Keratinocyte (primary cell): ENCODE data around the gene MACF1. TPM values are rescaled to one million over a fixed set of nuclear protein-coding genes. Genes with fewer than 3 reads are reported as not detected.

Experiments
- DNase-seq: peaks from one replicate; pipeline ENCODE4 v3.0.0-alpha.2; 2011; ENCODE audit warnings: low read depth, missing footprints, low spot score
- FAIRE-seq: peaks from 2 replicates; lab custom pipeline; 2011; peaks lifted over from hg19 to GRCh38; lab: Jason Lieb, UNC
- H2AFZ ChIP-seq: 2 replicates; pipeline ENCODE4 v1.6.0; 2012; ENCODE audit warnings: low read length, control low read depth, inconsistent platforms; ENCODE audit not compliant: control insufficient read depth
- H3K27ac ChIP-seq: 2 replicates; pipeline ENCODE4 v1.5.1; 2011; ENCODE audit warnings: low read length; ENCODE audit not compliant: control insufficient read depth, insufficient read depth
- H3K27me3 ChIP-seq: 3 replicates; pipeline ENCODE4 v1.6.0; 2011; ENCODE audit warnings: low read length; ENCODE audit not compliant: control insufficient read depth, insufficient read depth; ENCODE audit errors: extremely low read depth
- H3K36me3 ChIP-seq, 2 experiments: 2 replicates in 1 of 2; 3 replicates in 1 of 2; pipeline ENCODE4 v1.5.1; 2011; ENCODE audit warnings: low read length in 2 of 2, mild to moderate bottlenecking in 1 of 2; ENCODE audit not compliant: control insufficient read depth in 2 of 2, insufficient read depth in 2 of 2; ENCODE audit errors: extremely low read depth in 1 of 2
- H3K4me1 ChIP-seq: 3 replicates; pipeline ENCODE4 v1.5.1; 2011; ENCODE audit warnings: low read length; ENCODE audit not compliant: control insufficient read depth, insufficient read depth; ENCODE audit errors: extremely low read depth
- H3K4me2 ChIP-seq: 3 replicates; pipeline ENCODE4 v1.6.0; 2011; ENCODE audit warnings: low read depth, low read length; ENCODE audit not compliant: control insufficient read depth, insufficient read depth; ENCODE audit errors: extremely low read depth
- H3K4me3 ChIP-seq, 3 experiments: fragments of 200-600 bp in 1 of 3; sonication (generic) in 1 of 3; 2 replicates in 2 of 3; 3 replicates in 1 of 3; pipeline ENCODE4 v1.5.1; 2011 to 2016; ENCODE audit warnings: low read length in 3 of 3, mild to moderate bottlenecking in 3 of 3, control low read depth in 2 of 3, inconsistent platforms in 1 of 3, low read depth in 1 of 3, mixed read lengths in 1 of 3, mixed run types in 1 of 3, moderate library complexity in 1 of 3; ENCODE audit not compliant: control insufficient read depth in 2 of 3, insufficient read depth in 2 of 3; ENCODE audit errors: extremely low read depth in 1 of 3
- H3K79me2 ChIP-seq: 2 replicates; pipeline ENCODE4 v1.6.0; 2012; ENCODE audit warnings: low read length; ENCODE audit not compliant: control insufficient read depth, insufficient read depth
- H3K9ac ChIP-seq: 3 replicates; pipeline ENCODE4 v1.6.0; 2011; ENCODE audit warnings: low read length; ENCODE audit not compliant: control insufficient read depth, insufficient read depth; ENCODE audit errors: extremely low read depth
- H3K9me1 ChIP-seq: 3 replicates; pipeline ENCODE4 v1.6.0; 2011; ENCODE audit warnings: low read length; ENCODE audit not compliant: control insufficient read depth, insufficient read depth; ENCODE audit errors: extremely low read depth
- H3K9me3 ChIP-seq: 2 replicates; pipeline ENCODE4 v1.5.1; 2012; ENCODE audit warnings: low read depth, low read length; ENCODE audit not compliant: control insufficient read depth
- H4K20me1 ChIP-seq: 3 replicates; pipeline ENCODE4 v1.6.0; 2011; ENCODE audit warnings: low read length; ENCODE audit not compliant: control insufficient read depth, insufficient read depth; ENCODE audit errors: extremely low read depth
- EZH2 ChIP-seq: IDR thresholded peaks from one replicate; pipeline ENCODE4 v1.6.1; 2012; ENCODE audit warnings: inconsistent platforms, mild to moderate bottlenecking, low read length, moderate library complexity
- dilution Hi-C: fragments of 300-500 bp; cut with MboI; formaldehyde crosslinking; loops from one replicate; pipeline ENCODE4 v1.7.0; 2020; ENCODE audit warnings: low sequenced_read_pairs; ENCODE audit not compliant: extremely low pct_ligation_motif_present
- polyA plus RNA-seq, 5 experiments: library from polyadenylated mRNA; depleted of rRNA in 3 of 5; stranded (reverse) in 3 of 5; stranded (forward) in 1 of 5; unstranded in 1 of 5; fragments of >200 nt; gene quantifications; 1 replicate in 1 of 5; 2 replicates in 3 of 5; 3 replicates in 1 of 5; pipeline versions ENCODE4 v1.2.1 to v1.2.3, GENCODE V29; 2011 to 2012; ENCODE audit warnings: missing spikeins in 2 of 5, low read depth in 1 of 5, low replicate concordance in 1 of 5
- TF ChIP-seq, protein P1 (sequence below), 3 experiments: IDR thresholded peaks in 1 of 3; conservative IDR thresholded peaks in 1 of 3; optimal IDR thresholded peaks in 1 of 3; 2 replicates in 2 of 3; 3 replicates in 1 of 3; pipeline versions ENCODE3 to v1.5.1; 2011; ENCODE audit warnings: low read length in 3 of 3, mild to moderate bottlenecking in 3 of 3, moderate library complexity in 2 of 3, control low read depth in 1 of 3, inconsistent platforms in 1 of 3; ENCODE audit not compliant: insufficient read depth in 2 of 3; ENCODE audit errors: extremely low read depth in 1 of 3

The MACF1 gene
- polyA plus RNA-seq, 1 donor (not counting 4 experiments of a cell fraction or from before 2014, with no cell fraction given), result 111 TPM

- dilution Hi-C loops, result no loop called here
- Histone ChIP-seq H3K4me3 (no peak overlapping the region), H3K4me1 (peaks cover 74% of the 10 kb centered on the region), H4K20me1 (no peaks in the 10 kb centered on the region), H3K9me1 (no peaks in the 10 kb centered on the region), H2AFZ (no peak overlapping the region), H3K9me3 (no peaks in the 10 kb centered on the region), H3K36me3 (no peaks in the 10 kb centered on the region), H3K27me3 (no peaks in the 10 kb centered on the region), H3K27ac (peak overlapping the region; percentile 87), H3K9ac (peak overlapping the region; percentile 43), H3K4me2 (peak overlapping the region; percentile 29), H3K79me2 (peaks cover 70% of the 10 kb centered on the region)
- FAIRE-seq, result no peak
- no peak for DNase-seq
- TF ChIP-seq EZH2, result no peak
- TF ChIP-seq, protein P1, sequence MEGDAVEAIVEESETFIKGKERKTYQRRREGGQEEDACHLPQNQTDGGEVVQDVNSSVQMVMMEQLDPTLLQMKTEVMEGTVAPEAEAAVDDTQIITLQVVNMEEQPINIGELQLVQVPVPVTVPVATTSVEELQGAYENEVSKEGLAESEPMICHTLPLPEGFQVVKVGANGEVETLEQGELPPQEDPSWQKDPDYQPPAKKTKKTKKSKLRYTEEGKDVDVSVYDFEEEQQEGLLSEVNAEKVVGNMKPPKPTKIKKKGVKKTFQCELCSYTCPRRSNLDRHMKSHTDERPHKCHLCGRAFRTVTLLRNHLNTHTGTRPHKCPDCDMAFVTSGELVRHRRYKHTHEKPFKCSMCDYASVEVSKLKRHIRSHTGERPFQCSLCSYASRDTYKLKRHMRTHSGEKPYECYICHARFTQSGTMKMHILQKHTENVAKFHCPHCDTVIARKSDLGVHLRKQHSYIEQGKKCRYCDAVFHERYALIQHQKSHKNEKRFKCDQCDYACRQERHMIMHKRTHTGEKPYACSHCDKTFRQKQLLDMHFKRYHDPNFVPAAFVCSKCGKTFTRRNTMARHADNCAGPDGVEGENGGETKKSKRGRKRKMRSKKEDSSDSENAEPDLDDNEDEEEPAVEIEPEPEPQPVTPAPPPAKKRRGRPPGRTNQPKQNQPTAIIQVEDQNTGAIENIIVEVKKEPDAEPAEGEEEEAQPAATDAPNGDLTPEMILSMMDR (optimal IDR thresholded peaks at IDR 0.05 in 1 of 3, IDR thresholded peaks at IDR 0.05 in 1 of 3, conservative IDR thresholded peaks at IDR 0.05 in 1 of 3; ENCODE audit: extremely low read depth in 1 of 3, insufficient read depth in 2 of 3, low read length in 3 of 3), result no peak
Measured at GRCh38 chr1:39189592-39190041, 14.9 kb upstream of the MACF1 start.

DNA sequence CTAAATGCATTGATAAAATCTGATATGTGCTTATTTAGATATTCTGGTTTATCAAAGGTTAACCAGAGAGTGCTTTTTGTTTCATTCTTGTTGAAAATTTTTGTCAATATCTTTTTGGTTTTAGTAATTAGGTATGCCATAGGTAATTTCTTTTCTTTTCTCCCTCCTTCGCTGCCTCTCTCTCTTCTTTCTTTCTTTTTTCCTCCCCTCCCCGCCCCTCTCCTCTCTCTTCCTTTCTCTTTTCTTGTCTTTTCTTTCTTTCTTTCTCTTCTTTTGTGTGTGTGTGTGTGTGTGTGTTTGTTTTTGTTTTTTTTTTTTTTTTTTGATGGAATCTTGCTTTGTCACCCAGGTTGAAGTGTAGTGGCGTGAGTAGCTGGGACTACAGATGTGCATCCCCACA lies 14.4 kb upstream of the MACF1 start:
- H3K9me1 ChIP-seq, result no peaks in the 10 kb centered on the region
- FAIRE-seq (no peak), DNase-seq (no peak)
- no peak for TF ChIP-seq EZH2
- TF ChIP-seq, protein P1 (optimal IDR thresholded peaks at IDR 0.05 in 1 of 3, IDR thresholded peaks at IDR 0.05 in 1 of 3, conservative IDR thresholded peaks at IDR 0.05 in 1 of 3; ENCODE audit: extremely low read depth in 1 of 3, insufficient read depth in 2 of 3, low read length in 3 of 3), result no peak
- peak overlapping the region; percentile 87 for H3K27ac ChIP-seq
- H3K9ac ChIP-seq, result peak overlapping the region; percentile 43
- no peaks in the 10 kb centered on the region for H3K9me3 ChIP-seq
- H3K4me1 ChIP-seq, result peaks cover 75% of the 10 kb centered on the region
- no peaks in the 10 kb centered on the region for H3K36me3 ChIP-seq
- no peak overlapping the region for H3K4me3 ChIP-seq
- no peaks in the 10 kb centered on the region for H3K27me3 ChIP-seq
- no peak overlapping the region for H2AFZ ChIP-seq
- no peaks in the 10 kb centered on the region for H4K20me1 ChIP-seq
- peak overlapping the region; percentile 29 for H3K4me2 ChIP-seq
- dilution Hi-C loops, result no loop called here
- H3K79me2 ChIP-seq, result peaks cover 72% of the 10 kb centered on the region
